NCI-H2196 (cell line): ENCODE results near the gene PCP4.

Experiments used
- DNase-seq: peaks from one replicate; lab custom pipeline; 2025; ENCODE audit not compliant: unreplicated experiment; lab: John Stamatoyannopoulos, UW

The PCP4 gene

GRCh38 chr21:39918558-39918957 is 51.3 kb downstream of the PCP4 start:
- no peak for DNase-seq

- DNase-seq, result no peak
Observed at GRCh38 chr21:39923476-39923875, 56.2 kb downstream of the PCP4 start.

GRCh38 chr21:39924577-39925308 is 57.5 kb downstream of the PCP4 start:
- DNase-seq, result no peak

GRCh38 chr21:39927304-39927886 is 60.2 kb downstream of the PCP4 start:
- no peak for DNase-seq

- DNase-seq, result no peak
Observed at GRCh38 chr21:39932335-39932734, 65.1 kb downstream of the PCP4 start.

- DNase-seq, result no peak
Observed at GRCh38 chr21:39934895-39935294, 67.7 kb downstream of the PCP4 start.

- DNase-seq, result no peak
Observed at GRCh38 chr21:39935716-39936115, 68.5 kb downstream of the PCP4 start.

- peak; percentile 79 for DNase-seq
Observed at GRCh38 chr21:39938086-39938625, 70.9 kb downstream of the PCP4 start.

- no peak for DNase-seq
Observed at GRCh38 chr21:39946199-39946598, 79.0 kb downstream of the PCP4 start.

- no peak for DNase-seq
Observed at GRCh38 chr21:39947031-39947430, 79.8 kb downstream of the PCP4 start.

- no peak for DNase-seq
Observed at GRCh38 chr21:39951183-39952101, 84.2 kb downstream of the PCP4 start.

- no peak for DNase-seq
Observed at GRCh38 chr21:39952265-39952664, 85.0 kb downstream of the PCP4 start.

- no peak for DNase-seq
Observed at GRCh38 chr21:39954570-39954969, 87.3 kb downstream of the PCP4 start.

GRCh38 chr21:39955326-39955725 is 88.1 kb downstream of the PCP4 start:
- no peak for DNase-seq

GRCh38 chr21:39956586-39956985 is 89.3 kb downstream of the PCP4 start:
- DNase-seq, result no peak

GRCh38 chr21:39958731-39959130 is 91.5 kb downstream of the PCP4 start:
- no peak for DNase-seq

GRCh38 chr21:39961251-39961650 is 94.0 kb downstream of the PCP4 start:
- DNase-seq, result no peak

GRCh38 chr21:39965026-39965425 is 97.8 kb downstream of the PCP4 start:
- no peak for DNase-seq

- DNase-seq, result no peak
Observed at GRCh38 chr21:39966786-39967185, 99.5 kb downstream of the PCP4 start.

- DNase-seq, result no peak
Observed at GRCh38 chr21:39968010-39968409, 100.8 kb downstream of the PCP4 start.

- no peak for DNase-seq
Observed at GRCh38 chr21:39969691-39970364, 102.6 kb downstream of the PCP4 start.
